Tibial artery (tissue), 4 donors: ENCODE measurements around the gene PDE4B.
A peak's percentile ranks its signal among the peaks of the same experiment; 100 is the strongest.

Experiments used
- DNase-seq, 2 donors: peaks; one replicate each; pipeline ENCODE4 v3.0.0-alpha.2; 2019
- H3K27ac ChIP-seq, 2 donors: fragments of 200-600 bp; sonication (generic) in 1 of 2; 1 replicate in 1 of 2; 2 replicates in 1 of 2; pipeline ENCODE4 v1.5.1; 2018 to 2019; ENCODE audit warnings: mild to moderate bottlenecking in 1 of 2
- H3K27me3 ChIP-seq, 2 donors: fragments of 200-600 bp; sonication (generic) in 1 of 2; one replicate each; pipeline versions ENCODE4 v1.5.1 to v1.6.0; 2016 to 2019
- H3K36me3 ChIP-seq, 3 donors: fragments of 200-600 bp; sonication (generic) in 2 of 3; one replicate each; pipeline ENCODE4 v1.5.1; 2016 to 2019; ENCODE audit warnings: mild to moderate bottlenecking in 2 of 3
- H3K4me1 ChIP-seq, 4 donors: fragments of 200-600 bp; sonication (generic) in 2 of 4; 1 replicate in 3 of 4; 2 replicates in 1 of 4; pipeline ENCODE4 v1.5.1; 2016 to 2019
- H3K4me3 ChIP-seq, 2 donors: fragments of 200-600 bp; sonication (generic) in 1 of 2; 1 replicate in 1 of 2; 2 replicates in 1 of 2; pipeline ENCODE4 v1.5.1; 2018 to 2019; ENCODE audit warnings: mild to moderate bottlenecking in 2 of 2
- H3K9me3 ChIP-seq, 3 donors: fragments of 200-600 bp; sonication (generic) in 1 of 3; one replicate each; pipeline ENCODE4 v1.5.1; 2016 to 2019
- CTCF ChIP-seq, 2 experiments: fragments of 200-600 bp in 1 of 2; fragments of 450-650 bp in 1 of 2; IDR thresholded peaks; one replicate each; pipeline ENCODE4 v1.5.1; 2017 to 2019; ENCODE audit warnings: antibody characterized with exemption in 2 of 2, mild to moderate bottlenecking in 1 of 2, moderate library complexity in 1 of 2
- intact Hi-C: fragments of 100-400 bp; cut with DNase I; formaldehyde crosslinking; loops from one replicate; pipeline ENCODE4 v1.15.0; 2023; ENCODE audit warnings: low total_unique reads

The PDE4B gene

GRCh38 chr1:66333466-66334199, 540.9 kb downstream of the PDE4B start:
- no peak for TF ChIP-seq CTCF (IDR thresholded peaks at IDR 0.05)
- H3K27me3 ChIP-seq: no peaks in the 10 kb centered on the region
- H3K36me3 ChIP-seq: no peaks in the 10 kb centered on the region
- intact Hi-C loops: loop anchor here (5.0 kb wide), 1 partner anchor 71 kb away; no protein-coding TSS in a partner anchor
- peak in 1 of 2 donors; percentile 66 for DNase-seq
- H3K4me3 ChIP-seq: peak overlapping the region; percentile 48 to 59
- H3K9me3 ChIP-seq: no peaks in the 10 kb centered on the region
- peak overlapping the region; percentile 79 to 88 for H3K27ac ChIP-seq
- peaks cover 0 to 56% (median 17%) of the 10 kb centered on the region in 4 donors for H3K4me1 ChIP-seq

- H3K27me3 ChIP-seq: no peaks in the 10 kb centered on the region
- no peak for DNase-seq
- H3K27ac ChIP-seq: peak overlapping the region; percentile 79 to 88
- H3K9me3 ChIP-seq: no peaks in the 10 kb centered on the region
- TF ChIP-seq CTCF (IDR thresholded peaks at IDR 0.05): no peak
- intact Hi-C loops: loop anchor here (5.0 kb wide), 1 partner anchor 72 kb away; no protein-coding TSS in a partner anchor
- no peaks in the 10 kb centered on the region for H3K36me3 ChIP-seq
- peak overlapping the region; percentile 48 to 59 for H3K4me3 ChIP-seq
- peaks cover 0 to 56% (median 17%) of the 10 kb centered on the region in 4 donors for H3K4me1 ChIP-seq
These were observed 541.6 kb downstream of the PDE4B start for GRCh38 chr1:66334318-66334717.

- H3K36me3 ChIP-seq: no peaks in the 10 kb centered on the region
- H3K9me3 ChIP-seq: no peaks in the 10 kb centered on the region
- H3K4me1 ChIP-seq: peaks cover 0 to 61% (median 19%) of the 10 kb centered on the region in 4 donors
- no peaks in the 10 kb centered on the region for H3K27me3 ChIP-seq
- DNase-seq: no peak
- intact Hi-C loops: no loop called here
- TF ChIP-seq CTCF (IDR thresholded peaks at IDR 0.05): no peak
- peak overlapping the region; percentile 48 to 59 for H3K4me3 ChIP-seq
- peak overlapping the region; percentile 79 to 88 for H3K27ac ChIP-seq
These were observed 542.4 kb downstream of the PDE4B start for GRCh38 chr1:66335125-66335524.

DNA sequence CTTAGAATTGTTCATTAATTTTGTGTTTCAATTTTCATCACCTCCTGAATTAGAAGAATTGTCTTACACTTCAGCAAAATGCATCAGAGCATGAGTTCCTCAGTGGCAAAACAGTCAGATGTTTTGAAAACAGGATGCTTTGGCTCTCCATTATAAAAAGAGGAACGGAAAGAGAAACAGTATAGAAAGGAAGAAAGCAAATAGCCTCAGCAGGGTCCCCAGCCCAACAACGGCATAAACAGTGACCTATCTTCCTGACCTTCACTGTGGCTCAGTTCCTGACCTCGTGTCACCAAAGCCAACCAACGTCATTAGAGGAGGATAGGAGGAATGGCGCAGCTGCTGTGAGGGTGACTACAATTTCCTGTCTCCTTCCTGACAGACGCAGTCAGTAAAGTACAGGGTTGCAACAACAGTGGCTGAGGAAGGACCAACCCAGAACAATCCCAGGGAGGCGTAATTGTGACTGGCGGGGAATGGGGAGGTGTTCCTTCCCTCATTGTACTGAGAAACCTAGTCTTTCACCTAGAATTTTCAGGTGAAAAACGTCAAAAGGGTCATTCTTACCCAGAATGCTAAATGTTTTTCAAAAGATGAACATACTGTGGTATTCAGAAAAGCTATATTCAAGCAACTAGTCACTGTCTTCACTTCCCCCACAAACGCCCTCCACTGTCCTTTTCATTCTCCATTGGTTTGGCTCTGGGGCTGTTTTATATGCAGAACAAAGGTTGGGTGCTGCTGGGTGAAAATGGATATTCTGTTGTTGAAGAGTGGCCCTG, 543.4 kb downstream of the PDE4B start:
- Histone ChIP-seq H3K36me3 (no peaks in the 10 kb centered on the region), H3K27me3 (no peaks in the 10 kb centered on the region), H3K4me3 (peak overlapping the region; percentile 48 to 59), H3K4me1 (peaks cover 0 to 63% (median 19%) of the 10 kb centered on the region in 4 donors), H3K9me3 (no peaks in the 10 kb centered on the region), H3K27ac (peak overlapping the region; percentile 79 to 88)
- peak; percentile 77 to 85 for DNase-seq
- no peak for TF ChIP-seq CTCF (IDR thresholded peaks at IDR 0.05)
- intact Hi-C loops: no loop called here

DNA sequence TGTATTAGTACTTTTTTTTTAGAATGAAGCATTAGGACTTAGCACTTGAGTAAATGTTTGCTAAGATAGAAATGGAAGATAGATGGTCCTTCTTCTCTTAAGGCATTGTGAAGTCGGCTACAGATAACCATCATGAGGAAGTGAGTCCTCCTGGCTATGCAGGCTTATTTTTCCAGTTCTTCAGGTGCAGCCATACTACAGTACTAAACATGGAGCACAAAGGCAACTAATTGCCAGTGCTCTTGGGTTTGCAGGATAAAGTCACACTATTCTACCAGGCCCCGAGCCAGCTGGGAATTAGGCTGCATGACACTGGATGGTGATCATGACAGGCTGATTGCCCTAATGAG, 543.9 kb downstream of the PDE4B start:
- H3K9me3 ChIP-seq: no peaks in the 10 kb centered on the region
- TF ChIP-seq CTCF (IDR thresholded peaks at IDR 0.05): no peak
- DNase-seq: no peak
- H3K4me3 ChIP-seq: peak overlapping the region in 1 of 2 donors; percentile 59
- H3K27ac ChIP-seq: peak overlapping the region; percentile 79 to 88
- no peaks in the 10 kb centered on the region for H3K36me3 ChIP-seq
- intact Hi-C loops: no loop called here
- H3K4me1 ChIP-seq: peaks cover 0 to 64% (median 21%) of the 10 kb centered on the region in 4 donors
- H3K27me3 ChIP-seq: no peaks in the 10 kb centered on the region
